HEK293 (cell line): ENCODE data around the gene PARK7.

Experiments used
- CTCF ChIA-PET: fragments of 350-600 bp; formaldehyde crosslinking; extraction: SDS; loops from one replicate; lab custom pipeline; 2021; ENCODE audit warnings: antibody characterized with exemption; lab: Yijun Ruan, JAX
- POLR2A ChIA-PET: fragments of 300-600 bp; formaldehyde crosslinking; extraction: SDS; loops from one replicate; lab custom pipeline; 2020; ENCODE audit warnings: antibody characterized with exemption, inconsistent platforms; lab: Yijun Ruan, JAX
- H3K27ac ChIP-seq: fragments of 200-500 bp; sonication (Bioruptor generic); 2 replicates; pipeline ENCODE4 v1.5.1; 2014; ENCODE audit warnings: low read depth, low read length, control low read depth, inconsistent platforms; ENCODE audit errors: extremely low read depth
- H3K36me3 ChIP-seq, 2 experiments: fragments of 200-500 bp in 1 of 2; sonication (Bioruptor generic) in 1 of 2; 1 replicate in 1 of 2; 2 replicates in 1 of 2; pipeline ENCODE4 v1.5.1; 2014 to 2017; ENCODE audit warnings: inconsistent platforms in 2 of 2, low read length in 2 of 2; ENCODE audit not compliant: control insufficient read depth in 2 of 2, insufficient read depth in 1 of 2
- H3K4me1 ChIP-seq: fragments of 200-500 bp; sonication (Bioruptor generic); 2 replicates; pipeline ENCODE4 v1.5.1; 2014; ENCODE audit warnings: mild to moderate bottlenecking, low read length, inconsistent platforms; ENCODE audit not compliant: control insufficient read depth, insufficient read depth
- H3K4me3 ChIP-seq: 2 replicates; pipeline ENCODE4 v1.5.1; 2011; ENCODE audit warnings: low read depth, mild to moderate bottlenecking, control low read depth, low read length, moderate library complexity
- H3K9me3 ChIP-seq: fragments of 200-500 bp; sonication (Bioruptor generic); 2 replicates; pipeline ENCODE4 v1.5.1; 2014; ENCODE audit warnings: low read depth, low read length, inconsistent platforms; ENCODE audit not compliant: control insufficient read depth, insufficient read depth
- FEZF1 ChIP-seq: fragments of 450-650 bp; formaldehyde crosslinking; IDR thresholded peaks from 2 replicates; pipeline ENCODE4 v1.5.1; 2016; ENCODE audit warnings: missing biosample characterization, missing genetic modification characterization
- KLF9 ChIP-seq: fragments of 450-650 bp; formaldehyde crosslinking; IDR thresholded peaks from 2 replicates; pipeline ENCODE4 v1.5.1; 2016; ENCODE audit warnings: missing biosample characterization, missing genetic modification characterization, low read depth
- PATZ1 ChIP-seq: fragments of 450-650 bp; formaldehyde crosslinking; IDR thresholded peaks from 2 replicates; pipeline ENCODE4 v1.5.1; 2016; ENCODE audit warnings: missing biosample characterization, missing genetic modification characterization
- PRDM1 ChIP-seq: fragments of 450-650 bp; formaldehyde crosslinking; IDR thresholded peaks from 2 replicates; pipeline ENCODE4; 2016; ENCODE audit warnings: missing biosample characterization, missing genetic modification characterization
- SALL2 ChIP-seq: fragments of 450-650 bp; formaldehyde crosslinking; IDR thresholded peaks from 2 replicates; pipeline ENCODE4 v1.5.0; 2017; ENCODE audit warnings: missing biosample characterization, mild to moderate bottlenecking, missing genetic modification characterization, borderline replicate concordance
- ZBTB21 ChIP-seq: fragments of 450-650 bp; formaldehyde crosslinking; IDR thresholded peaks from 2 replicates; pipeline ENCODE4 v1.5.1; 2017; ENCODE audit warnings: missing biosample characterization, missing genetic modification characterization
- ZBTB44 ChIP-seq: fragments of 450-650 bp; IDR thresholded peaks from 2 replicates; pipeline ENCODE4 v1.5.1; 2018; ENCODE audit warnings: missing biosample characterization, mild to moderate bottlenecking, missing genetic modification characterization
- ZBTB8A ChIP-seq: fragments of 450-650 bp; formaldehyde crosslinking; IDR thresholded peaks from 2 replicates; pipeline ENCODE4 v1.5.1; 2016; ENCODE audit warnings: missing biosample characterization, missing genetic modification characterization
- ZEB2 ChIP-seq: fragments of 450-650 bp; formaldehyde crosslinking; IDR thresholded peaks from 2 replicates; pipeline ENCODE4 v1.5.1; 2016; ENCODE audit warnings: missing biosample characterization, missing genetic modification characterization
- ZNF274 ChIP-seq, 2 experiments: fragments of 200-500 bp in 1 of 2; fragments of 450-650 bp in 1 of 2; sonication (Bioruptor generic) in 1 of 2; formaldehyde crosslinking in 1 of 2; IDR thresholded peaks; 2 replicates each; pipeline versions ENCODE4 v1.5.1 to v1.6.1; 2014 to 2016; ENCODE audit warnings: borderline replicate concordance in 1 of 2, inconsistent platforms in 1 of 2, low read length in 1 of 2, missing biosample characterization in 1 of 2, missing genetic modification characterization in 1 of 2
- ZNF48 ChIP-seq: fragments of 450-650 bp; formaldehyde crosslinking; IDR thresholded peaks from 2 replicates; pipeline ENCODE4 v1.5.1; 2016; ENCODE audit warnings: missing biosample characterization, missing genetic modification characterization
- ZNF513 ChIP-seq: fragments of 450-650 bp; IDR thresholded peaks from 2 replicates; pipeline ENCODE4 v1.5.1; 2018; ENCODE audit warnings: missing biosample characterization, missing genetic modification characterization
- ZNF571 ChIP-seq: fragments of 450-650 bp; formaldehyde crosslinking; IDR thresholded peaks from 2 replicates; pipeline ENCODE4 v1.5.0; 2017; ENCODE audit warnings: missing biosample characterization, missing genetic modification characterization
- ZNF623 ChIP-seq: fragments of 450-650 bp; formaldehyde crosslinking; IDR thresholded peaks from 2 replicates; pipeline ENCODE4 v1.5.1; 2016; ENCODE audit warnings: missing biosample characterization, missing genetic modification characterization
- ZNF658 ChIP-seq: fragments of 450-650 bp; formaldehyde crosslinking; IDR thresholded peaks from 2 replicates; pipeline ENCODE4; 2016; ENCODE audit warnings: missing biosample characterization, missing genetic modification characterization
- ZNF677 ChIP-seq: fragments of 450-650 bp; IDR thresholded peaks from 2 replicates; pipeline ENCODE4 v1.5.0; 2018; ENCODE audit warnings: missing biosample characterization, mild to moderate bottlenecking, missing genetic modification characterization, moderate library complexity
- ZNF692 ChIP-seq: fragments of 450-650 bp; formaldehyde crosslinking; IDR thresholded peaks from 2 replicates; pipeline ENCODE4 v1.5.1; 2016; ENCODE audit warnings: missing biosample characterization, missing genetic modification characterization
- ZNF843 ChIP-seq: fragments of 450-650 bp; formaldehyde crosslinking; IDR thresholded peaks from 2 replicates; pipeline ENCODE4 v1.5.1; 2016; ENCODE audit warnings: missing biosample characterization, missing genetic modification characterization
- ZSCAN30 ChIP-seq: fragments of 450-650 bp; IDR thresholded peaks from 2 replicates; pipeline ENCODE4 v1.5.1; 2018; ENCODE audit warnings: missing biosample characterization, mild to moderate bottlenecking, missing genetic modification characterization, moderate library complexity

Gene PARK7

GRCh38 chr1:7985851-7986612 is 24.5 kb downstream of the PARK7 start (continued):
- TF ChIP-seq ZBTB8A (tag by site-specific recombination) (no peak), KLF9 (tag by site-specific recombination) (no peak), ZNF571 (tag by site-specific recombination) (no peak), ZNF677 (tag by site-specific recombination) (no peak)
- TF ChIP-seq, all 188 proteins: peak for 0

- no peak overlapping the region for H3K27ac ChIP-seq
- peaks cover 15 to 65% of the 10 kb centered on the region in 2 experiments for H3K36me3 ChIP-seq
- H3K4me3 ChIP-seq = no peak overlapping the region
- ChIA-PET CTCF (interaction anchor here (0.9 to 2.5 kb wide), 5 partner anchors 12 to 362 kb away, joined by 3 to 12 read pairs (median 4); no protein-coding TSS in a partner anchor), POLR2A (interaction anchor here (0.7 kb wide), 1 partner anchor 813 kb away, joined by 3 read pairs; no protein-coding TSS in a partner anchor)
- no peaks in the 10 kb centered on the region for H3K9me3 ChIP-seq
- TF ChIP-seq ZNF658 (no peak), ZNF274 (IDR thresholded peaks at IDR 0.05; ENCODE audit: low read length) (no peak), ZNF274 (tag by site-specific recombination; IDR thresholded peaks at IDR 0.05; ENCODE audit: borderline replicate concordance) (no peak)
- TF ChIP-seq, all 188 proteins: peak for 0
- no peaks in the 10 kb centered on the region for H3K4me1 ChIP-seq
These were observed 26.0 kb downstream of the PARK7 start for GRCh38 chr1:7987528-7987927.

- no peak overlapping the region for H3K4me3 ChIP-seq
- TF ChIP-seq FEZF1 (tag by site-specific recombination) = 0 out of 2 replicates have a peak, but pooled peaks have one; percentile 8
- TF ChIP-seq ZSCAN30 (tag by site-specific recombination) = no peak
- CTCF ChIA-PET = interaction anchor here (0.5 to 2.5 kb wide), 8 partner anchors 13 to 575 kb away, joined by 3 to 12 read pairs (median 4); no protein-coding TSS in a partner anchor
These were observed 27.1 kb downstream of the PARK7 start for GRCh38 chr1:7988576-7988975.

GRCh38 chr1:7989762-7990428 is 28.4 kb downstream of the PARK7 start:
- Histone ChIP-seq H3K9me3 (no peaks in the 10 kb centered on the region), H3K36me3 (peaks cover 13 to 41% of the 10 kb centered on the region in 2 experiments), H3K4me3 (no peak overlapping the region), H3K4me1 (no peaks in the 10 kb centered on the region), H3K27ac (no peak overlapping the region)
- ChIA-PET CTCF (interaction anchor here (0.9 to 2.5 kb wide), 5 partner anchors 11 to 324 kb away, joined by 4 to 12 read pairs (median 9); no protein-coding TSS in a partner anchor), POLR2A (interaction anchor here (0.6 to 0.7 kb wide), 2 partner anchors 18 to 898 kb away, joined by 3 to 4 read pairs; no protein-coding TSS in a partner anchor)
- TF ChIP-seq ZBTB21 (tag by site-specific recombination) (no peak), ZNF692 (no peak), PRDM1 (tag by site-specific recombination) (0 out of 2 replicates have a peak, but pooled peaks have one; percentile 9), PATZ1 (no peak), SALL2 (no peak), ZNF513 (tag by site-specific recombination) (peak; percentile 84), ZBTB44 (tag by site-specific recombination) (no peak), ZNF623 (tag by site-specific recombination) (no peak), ZNF843 (no peak), ZEB2 (tag by site-specific recombination) (no peak), ZNF48 (no peak)

More at GRCh38 chr1:7988576-7988975, 27.1 kb downstream of the PARK7 start:
- POLR2A ChIA-PET = no interaction called here
- no peaks in the 10 kb centered on the region for H3K4me1 ChIP-seq
- H3K27ac ChIP-seq = no peak overlapping the region
- H3K9me3 ChIP-seq = no peaks in the 10 kb centered on the region
- peaks cover 15 to 54% of the 10 kb centered on the region in 2 experiments for H3K36me3 ChIP-seq
